Astrocyte (in vitro differentiated cells and primary cell): ENCODE data around the gene CIC. TPM values are rescaled to one million over a fixed set of nuclear protein-coding genes. Genes with fewer than 3 reads are reported as not detected.

Experiments used
- DNase-seq: peaks from one replicate; pipeline ENCODE4 v3.0.0-alpha.2; 2010; ENCODE audit warnings: low read depth
- FAIRE-seq: peaks from 2 replicates; lab custom pipeline; 2011; peaks lifted over from hg19 to GRCh38; lab: Jason Lieb, UNC
- H2AFZ ChIP-seq: 2 replicates; pipeline ENCODE4 v1.6.0; 2012; ENCODE audit warnings: low read depth, low read length, inconsistent platforms
- H3K27ac ChIP-seq: 2 replicates; pipeline ENCODE4 v1.5.1; 2011; ENCODE audit warnings: low read depth, low read length, inconsistent platforms
- H3K27me3 ChIP-seq: 2 replicates; pipeline ENCODE4 v1.6.0; 2011; ENCODE audit warnings: low read length, inconsistent platforms; ENCODE audit not compliant: insufficient read depth
- H3K36me3 ChIP-seq: 2 replicates; pipeline ENCODE4 v1.5.1; 2011; ENCODE audit warnings: low read length, inconsistent platforms; ENCODE audit not compliant: insufficient read depth
- H3K4me1 ChIP-seq: 2 replicates; pipeline ENCODE4 v1.5.1; 2011; ENCODE audit warnings: low read length, inconsistent platforms; ENCODE audit not compliant: insufficient read depth
- H3K4me2 ChIP-seq: 2 replicates; pipeline ENCODE4 v1.6.0; 2012; ENCODE audit warnings: low read length, inconsistent platforms
- H3K4me3 ChIP-seq: 2 replicates; pipeline ENCODE4 v1.5.1; 2011; ENCODE audit warnings: low read depth, mild to moderate bottlenecking, low read length, inconsistent platforms; ENCODE audit not compliant: insufficient read depth
- H3K79me2 ChIP-seq: 2 replicates; pipeline ENCODE4 v1.6.0; 2012; ENCODE audit warnings: mild to moderate bottlenecking, low read length, inconsistent platforms; ENCODE audit not compliant: insufficient read depth
- H3K9ac ChIP-seq: 2 replicates; pipeline ENCODE4 v1.6.0; 2012; ENCODE audit warnings: mild to moderate bottlenecking, low read length, inconsistent platforms
- H3K9me3 ChIP-seq: 2 replicates; pipeline ENCODE4 v1.5.1; 2012; ENCODE audit warnings: low read depth, mild to moderate bottlenecking, low read length, inconsistent platforms; ENCODE audit not compliant: insufficient read depth
- H4K20me1 ChIP-seq: 2 replicates; pipeline ENCODE4 v1.6.0; 2012; ENCODE audit warnings: low read length, inconsistent platforms; ENCODE audit not compliant: insufficient read depth
- H3K27ac Mint-ChIP-seq: one replicate; pipeline ENCODE4 v1.8.0; 2021; ENCODE audit warnings: mild to moderate bottlenecking, mixed read lengths; ENCODE audit not compliant: unreplicated experiment
- H3K27me3 Mint-ChIP-seq: one replicate; pipeline ENCODE4 v1.8.0; 2021; ENCODE audit warnings: low read depth, mixed read lengths; ENCODE audit not compliant: unreplicated experiment
- H3K36me3 Mint-ChIP-seq: one replicate; pipeline ENCODE4 v1.8.0; 2021; ENCODE audit warnings: low read depth, mixed read lengths; ENCODE audit not compliant: unreplicated experiment
- H3K4me1 Mint-ChIP-seq: one replicate; pipeline ENCODE4 v1.8.0; 2021; ENCODE audit warnings: low read depth, mixed read lengths; ENCODE audit not compliant: unreplicated experiment
- H3K4me3 Mint-ChIP-seq: one replicate; pipeline ENCODE4 v1.8.0; 2021; ENCODE audit warnings: mild to moderate bottlenecking, moderate library complexity, mixed read lengths; ENCODE audit not compliant: unreplicated experiment
- H3K9me3 Mint-ChIP-seq: one replicate; pipeline ENCODE4 v1.8.0; 2021; ENCODE audit warnings: mild to moderate bottlenecking, mixed read lengths; ENCODE audit not compliant: unreplicated experiment
- EZH2 ChIP-seq: IDR thresholded peaks from 2 replicates; pipeline ENCODE4 v1.6.1; 2012; ENCODE audit warnings: mild to moderate bottlenecking, low read length, inconsistent platforms; ENCODE audit not compliant: insufficient read depth
- total RNA-seq: library from RNA; stranded (reverse); gene quantifications from 2 replicates; pipeline ENCODE4 v1.2.1, GENCODE V29; 2021
- TF ChIP-seq, protein P1 (sequence below): IDR thresholded peaks from 2 replicates; pipeline ENCODE4 v1.5.1; 2011; ENCODE audit warnings: low read depth, mild to moderate bottlenecking, inconsistent platforms, low read length, moderate library complexity; ENCODE audit not compliant: insufficient read depth

Gene CIC
- total RNA-seq, 1 donor from 2014 or later: 78.5 TPM

- no peak for FAIRE-seq
- peaks cover 6% of the 10 kb centered on the region for H3K4me1 ChIP-seq
- TF ChIP-seq, protein P1, sequence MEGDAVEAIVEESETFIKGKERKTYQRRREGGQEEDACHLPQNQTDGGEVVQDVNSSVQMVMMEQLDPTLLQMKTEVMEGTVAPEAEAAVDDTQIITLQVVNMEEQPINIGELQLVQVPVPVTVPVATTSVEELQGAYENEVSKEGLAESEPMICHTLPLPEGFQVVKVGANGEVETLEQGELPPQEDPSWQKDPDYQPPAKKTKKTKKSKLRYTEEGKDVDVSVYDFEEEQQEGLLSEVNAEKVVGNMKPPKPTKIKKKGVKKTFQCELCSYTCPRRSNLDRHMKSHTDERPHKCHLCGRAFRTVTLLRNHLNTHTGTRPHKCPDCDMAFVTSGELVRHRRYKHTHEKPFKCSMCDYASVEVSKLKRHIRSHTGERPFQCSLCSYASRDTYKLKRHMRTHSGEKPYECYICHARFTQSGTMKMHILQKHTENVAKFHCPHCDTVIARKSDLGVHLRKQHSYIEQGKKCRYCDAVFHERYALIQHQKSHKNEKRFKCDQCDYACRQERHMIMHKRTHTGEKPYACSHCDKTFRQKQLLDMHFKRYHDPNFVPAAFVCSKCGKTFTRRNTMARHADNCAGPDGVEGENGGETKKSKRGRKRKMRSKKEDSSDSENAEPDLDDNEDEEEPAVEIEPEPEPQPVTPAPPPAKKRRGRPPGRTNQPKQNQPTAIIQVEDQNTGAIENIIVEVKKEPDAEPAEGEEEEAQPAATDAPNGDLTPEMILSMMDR: no peak
- no peak for TF ChIP-seq EZH2
- Mint-ChIP-seq H3K36me3 (no peaks in the 10 kb centered on the region), H3K27me3 (peaks cover 40% of the 10 kb centered on the region), H3K9me3 (no peaks in the 10 kb centered on the region), H3K4me3 (peak overlapping the region; percentile 68), H3K27ac (no peak overlapping the region), H3K4me1 (peaks cover 2% of the 10 kb centered on the region)
- no peaks in the 10 kb centered on the region for H3K79me2 ChIP-seq
- no peak overlapping the region for H3K4me3 ChIP-seq
- H3K9me3 ChIP-seq: no peaks in the 10 kb centered on the region
- H3K4me2 ChIP-seq: peak overlapping the region; percentile 92
- H3K9ac ChIP-seq: no peak overlapping the region
- no peak overlapping the region for H3K27ac ChIP-seq
- no peaks in the 10 kb centered on the region for H3K36me3 ChIP-seq
- DNase-seq: no peak
- H4K20me1 ChIP-seq: no peaks in the 10 kb centered on the region
- H3K27me3 ChIP-seq: peaks cover 9% of the 10 kb centered on the region
- no peak overlapping the region for H2AFZ ChIP-seq
Measured at GRCh38 chr19:42313840-42314755, 45.0 kb downstream of the CIC start.

DNA sequence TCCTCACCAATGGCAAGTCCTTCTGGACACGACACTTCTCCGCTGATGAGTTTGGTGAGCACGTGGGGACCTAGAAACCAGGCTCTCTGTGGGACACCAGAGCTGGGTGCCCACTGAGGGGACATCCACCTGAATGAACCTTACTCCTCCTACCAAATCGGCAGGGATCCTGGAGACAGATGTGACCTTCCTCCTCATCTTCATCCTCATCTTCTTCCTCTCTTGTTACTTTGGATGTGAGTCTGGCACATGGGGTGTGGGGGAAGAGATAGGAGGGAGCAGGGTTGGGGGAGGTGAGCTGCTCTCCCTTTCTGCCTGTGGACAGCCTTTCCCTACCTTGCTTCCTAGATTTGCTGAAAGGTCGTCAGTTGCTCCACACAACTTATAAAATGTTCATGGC, 46.0 kb downstream of the CIC start:
- H3K4me3 Mint-ChIP-seq: no peak overlapping the region
- no peak overlapping the region for H3K27ac Mint-ChIP-seq
- H3K36me3 ChIP-seq: no peaks in the 10 kb centered on the region
- H3K9ac ChIP-seq: no peak overlapping the region
- TF ChIP-seq, protein P1: no peak
- TF ChIP-seq EZH2: no peak
- no peaks in the 10 kb centered on the region for H3K79me2 ChIP-seq
- H3K4me1 Mint-ChIP-seq: peaks cover 2% of the 10 kb centered on the region
- H3K36me3 Mint-ChIP-seq: no peaks in the 10 kb centered on the region
- peaks cover 9% of the 10 kb centered on the region for H3K27me3 ChIP-seq
- FAIRE-seq: no peak
- H3K4me3 ChIP-seq: no peak overlapping the region
- no peak for DNase-seq
- H4K20me1 ChIP-seq: no peaks in the 10 kb centered on the region
- no peak overlapping the region for H3K4me2 ChIP-seq
- no peaks in the 10 kb centered on the region for H3K9me3 Mint-ChIP-seq
- peaks cover 41% of the 10 kb centered on the region for H3K27me3 Mint-ChIP-seq
- H2AFZ ChIP-seq: no peak overlapping the region
- no peak overlapping the region for H3K27ac ChIP-seq
- H3K4me1 ChIP-seq: peaks cover 6% of the 10 kb centered on the region
- H3K9me3 ChIP-seq: no peaks in the 10 kb centered on the region
